ENCODE measurements around the gene SIX4. TPM values are rescaled to one million over a fixed set of nuclear protein-coding genes. Genes with fewer than 3 reads are reported as not detected.
A peak's percentile ranks its signal among the peaks of the same experiment; 100 is the strongest.

The SIX4 gene
- total RNA-seq, 2 experiments from 2014 or later: not detected

- intact Hi-C loops (cut with DNase I, micrococcal nuclease): loop anchor here in 1 of 2 experiments (10.0 kb wide), 1 partner anchor 248 kb away; the partner anchor contains the start of genes SLC38A6 and TRMT5
These were observed 12.3 kb upstream of the SIX4 start for GRCh38 chr14:60736494-60736893.

DNA sequence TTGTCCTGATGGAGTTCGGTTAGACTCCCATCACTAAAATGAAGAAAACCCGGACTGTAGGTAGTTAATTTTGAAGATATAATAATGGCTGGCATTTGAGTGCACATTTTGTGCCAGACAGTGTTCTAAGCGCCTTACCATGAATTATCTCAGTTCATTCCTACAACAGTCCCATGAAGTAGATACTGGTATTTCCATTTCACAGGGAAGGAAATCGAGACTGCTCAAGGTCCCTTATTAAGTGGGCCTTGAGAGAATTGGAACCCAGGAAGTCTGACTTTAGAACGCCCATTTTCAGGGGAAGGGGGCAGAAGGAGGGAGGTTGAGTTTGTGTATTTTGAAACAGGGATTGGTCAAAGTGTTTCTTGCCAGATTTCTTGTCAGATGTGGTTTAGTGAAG is 11.3 kb upstream of the SIX4 start:
- Mint-ChIP-seq H3K4me3 (peak overlapping the region; percentile 98), H3K27me3 (peaks cover 21% of the 10 kb centered on the region), H3K4me1 (ENCODE audit: low read depth) (peaks cover 42% of the 10 kb centered on the region), H3K9me3 (no peaks in the 10 kb centered on the region), H3K27ac (peak overlapping the region; percentile 84), H3K36me3 (ENCODE audit: low read depth) (peaks cover 10% of the 10 kb centered on the region)
- Histone ChIP-seq H3K4me1 (ENCODE audit: insufficient read depth, low read length) (peaks cover 4% of the 10 kb centered on the region), H3K9me3 (ENCODE audit: control insufficient read depth in 1 of 2, insufficient read depth in 1 of 2, low read length in 2 of 2) (no peaks in the 10 kb centered on the region), H3K27ac (ENCODE audit: low read depth in 1 of 2, low read length in 2 of 2) (no peak overlapping the region), H3K36me3 (ENCODE audit: insufficient read depth, low read length) (no peaks in the 10 kb centered on the region), H3K4me3 (ENCODE audit: low read length) (peak overlapping the region; percentile 73), H3K27me3 (ENCODE audit: control insufficient read depth in 1 of 2, insufficient read depth in 2 of 2, low read length in 2 of 2) (peaks cover 4 to 8% of the 10 kb centered on the region in 2 experiments)
- intact Hi-C loops (cut with DNase I, micrococcal nuclease): loop anchor here in 1 of 2 experiments (10.0 kb wide), 1 partner anchor 249 kb away; the partner anchor contains the start of genes SLC38A6 and TRMT5
- no peak for TF ChIP-seq CTCF (IDR thresholded peaks at IDR 0.05)
- ATAC-seq (ENCODE audit: poor library complexity): no peak
- DNase-seq: no peak
- CTCF ChIA-PET: no interaction called here
- POLR2A ChIA-PET: no interaction called here

More at GRCh38 chr14:60736494-60736893, 12.3 kb upstream of the SIX4 start:
- H3K9me3 Mint-ChIP-seq: no peaks in the 10 kb centered on the region
- no peak for TF ChIP-seq CTCF (IDR thresholded peaks at IDR 0.05)
- peaks cover 4% of the 10 kb centered on the region for H3K4me1 ChIP-seq (ENCODE audit: insufficient read depth, low read length)
- H3K4me1 Mint-ChIP-seq (ENCODE audit: low read depth): peaks cover 48% of the 10 kb centered on the region
- H3K27me3 ChIP-seq (ENCODE audit: control insufficient read depth in 1 of 2, insufficient read depth in 2 of 2, low read length in 2 of 2): peaks cover 4 to 8% of the 10 kb centered on the region in 2 experiments
- no peak overlapping the region for H3K27ac ChIP-seq (ENCODE audit: low read depth in 1 of 2, low read length in 2 of 2)
- H3K4me3 ChIP-seq (ENCODE audit: low read length): no peak overlapping the region
- H3K36me3 ChIP-seq (ENCODE audit: insufficient read depth, low read length): no peaks in the 10 kb centered on the region
- peaks cover 10% of the 10 kb centered on the region for H3K36me3 Mint-ChIP-seq (ENCODE audit: low read depth)
- H3K27me3 Mint-ChIP-seq: peaks cover 10% of the 10 kb centered on the region
- H3K4me3 Mint-ChIP-seq: peak overlapping the region; percentile 58
- POLR2A ChIA-PET: interaction anchor here (1.1 kb wide), 1 partner anchor 9 kb away, joined by 5 read pairs; no protein-coding TSS in a partner anchor
- H3K9me3 ChIP-seq (ENCODE audit: control insufficient read depth in 1 of 2, insufficient read depth in 1 of 2, low read length in 2 of 2): peaks cover 0 to 4% of the 10 kb centered on the region in 2 experiments
- ATAC-seq (ENCODE audit: poor library complexity) (no peak), DNase-seq (no peak)
- CTCF ChIA-PET: no interaction called here
- no peak overlapping the region for H3K27ac Mint-ChIP-seq

DNA sequence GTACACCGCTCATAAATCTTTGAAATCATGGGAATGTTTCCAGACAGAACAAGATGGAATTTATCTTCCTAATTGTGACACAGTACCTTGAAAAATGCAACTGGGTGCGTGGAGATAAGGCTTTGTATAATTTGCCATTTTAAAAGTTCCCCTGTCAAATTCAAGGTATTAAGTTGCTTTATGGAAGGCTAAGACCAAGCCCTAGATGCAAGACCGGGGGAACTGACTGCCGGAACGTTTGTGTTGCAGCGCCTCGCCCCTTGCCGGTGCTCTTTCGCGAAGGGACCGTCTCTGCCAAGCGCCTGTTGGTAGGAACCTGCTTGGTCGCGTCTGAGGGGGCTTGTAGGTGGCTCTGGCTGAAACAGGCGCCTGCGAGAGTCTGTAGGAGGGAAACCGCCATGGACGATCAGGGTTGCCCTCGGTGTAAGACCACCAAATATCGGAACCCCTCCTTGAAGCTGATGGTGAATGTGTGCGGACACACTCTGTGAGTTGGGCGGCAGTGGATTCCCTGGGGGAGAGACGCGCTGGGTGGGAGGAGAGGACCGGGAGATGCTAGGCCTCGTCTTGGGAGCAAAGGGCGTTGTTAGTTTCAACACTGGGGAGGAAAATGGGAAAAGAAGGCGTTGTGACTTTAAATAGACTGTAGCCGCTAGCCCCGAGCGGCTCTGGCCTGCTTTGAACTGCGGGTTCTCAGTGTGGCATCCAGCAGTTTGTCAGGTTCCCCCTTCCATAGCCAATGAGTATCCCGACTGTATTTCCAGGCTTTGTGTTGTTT is 10.5 kb upstream of the SIX4 start, which contains the start of gene MNAT1:
Gene MNAT1 (plus strand): TSS at position 297 of the 778 bp plus-strand sequence. CDS start 102 bp downstream, at position 399.
- H3K36me3 ChIP-seq (ENCODE audit: insufficient read depth, low read length): no peaks in the 10 kb centered on the region
- POLR2A ChIA-PET: interaction anchor here (1.2 to 2.0 kb wide), 2 partner anchors 11 to 19 kb away, joined by 3 to 9 read pairs; partner anchors contain the start of gene SIX4
- no peak for TF ChIP-seq CTCF (IDR thresholded peaks at IDR 0.05)
- peaks cover 10% of the 10 kb centered on the region for H3K36me3 Mint-ChIP-seq (ENCODE audit: low read depth)
- peaks cover 4% of the 10 kb centered on the region for H3K4me1 ChIP-seq (ENCODE audit: insufficient read depth, low read length)
- peak; percentile 96 for ATAC-seq (ENCODE audit: poor library complexity)
- intact Hi-C loops (cut with DNase I, micrococcal nuclease): loop anchor here (1.0 to 10.0 kb wide), 2 partner anchors 247 to 250 kb away; partner anchors contain the start of genes SLC38A6 (in 2 of the 2) and TRMT5 (in 2 of the 2)
- H3K27me3 ChIP-seq (ENCODE audit: control insufficient read depth in 1 of 2, insufficient read depth in 2 of 2, low read length in 2 of 2): peaks cover 4 to 8% of the 10 kb centered on the region in 2 experiments
- H3K9me3 Mint-ChIP-seq: no peaks in the 10 kb centered on the region
- no peaks in the 10 kb centered on the region for H3K9me3 ChIP-seq (ENCODE audit: control insufficient read depth in 1 of 2, insufficient read depth in 1 of 2, low read length in 2 of 2)
- peak within 1 kb of the TSS; percentile 84 for H3K27ac Mint-ChIP-seq
- H3K27me3 Mint-ChIP-seq: peaks cover 28% of the 10 kb centered on the region
- H3K4me1 Mint-ChIP-seq (ENCODE audit: low read depth): peaks cover 37% of the 10 kb centered on the region
- peak within 1 kb of the TSS; percentile 73 for H3K4me3 ChIP-seq (ENCODE audit: low read length)
- no peak within 1 kb of the TSS for H3K27ac ChIP-seq (ENCODE audit: low read depth in 1 of 2, low read length in 2 of 2)
- peak within 1 kb of the TSS; percentile 98 for H3K4me3 Mint-ChIP-seq
- CTCF ChIA-PET: interaction anchor here (1.6 kb wide), 1 partner anchor 13 kb away, joined by 4 read pairs; no protein-coding TSS in a partner anchor
- DNase-seq: peak; percentile 59 to 85 (median 71)

All from CD4-positive, alpha-beta T cell (primary cell).